GM19099 (cell line): ENCODE results near the gene KIAA0040.

Experiments
- POLR2A ChIP-seq: IDR thresholded peaks from 3 replicates; pipeline ENCODE4 v1.6.1; 2011; ENCODE audit warnings: low read depth; ENCODE audit not compliant: insufficient read length; ENCODE audit errors: extremely low read depth

The KIAA0040 gene

DNA sequence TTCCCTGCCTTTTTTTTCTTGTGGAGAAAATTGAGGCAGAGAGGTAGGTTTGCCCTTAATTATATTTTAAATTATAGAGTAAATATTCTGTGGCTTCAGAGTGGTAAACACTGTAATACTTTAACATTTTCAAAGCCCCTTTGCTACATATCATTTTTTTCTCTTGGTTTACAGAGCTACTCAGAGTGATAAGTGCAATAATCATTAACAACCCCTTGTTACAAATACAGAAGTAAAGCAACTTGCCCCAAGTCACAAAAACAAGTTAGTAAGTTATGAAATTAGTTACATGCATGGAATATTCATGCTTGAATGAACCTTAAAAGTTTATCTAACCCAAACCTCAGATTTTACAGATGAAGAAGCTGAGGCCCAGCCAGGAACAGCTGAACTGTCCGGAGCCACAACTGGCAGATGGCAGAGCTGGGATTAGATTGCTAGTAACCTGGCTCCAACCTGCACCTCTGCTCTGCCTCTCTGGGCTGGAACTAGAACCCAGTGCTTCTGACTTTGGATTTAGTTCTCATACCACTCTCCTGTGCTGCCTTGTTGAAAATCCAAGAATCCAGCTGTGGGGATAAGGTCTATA lies 76.3 kb downstream of the KIAA0040 start:
- no peak for TF ChIP-seq POLR2A

DNA sequence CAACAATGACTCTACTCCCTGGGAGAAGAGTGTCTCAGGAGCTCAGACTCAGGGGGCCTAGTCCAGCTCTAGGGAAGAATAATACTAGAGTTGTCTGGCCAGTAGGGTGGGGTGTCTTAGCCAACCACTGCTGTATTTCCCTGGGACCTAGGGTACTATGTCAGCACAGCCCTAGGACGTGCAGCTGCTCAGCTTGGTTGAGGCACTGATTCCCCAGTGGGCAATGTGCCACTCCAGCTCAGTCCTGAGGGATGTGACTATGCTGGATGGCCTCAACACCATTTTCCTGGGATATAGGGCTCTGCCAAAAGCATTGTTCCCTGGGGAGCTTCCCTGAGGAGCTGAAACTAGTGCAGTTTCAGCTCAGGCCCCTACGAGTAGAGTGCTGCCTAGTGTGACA lies 77.6 kb downstream of the KIAA0040 start:
- no peak for TF ChIP-seq POLR2A
